HG03095 (cell line): ENCODE measurements around the gene ST6GALNAC2.
"Not testable (repeated sequence)": the region's sequence is repeated elsewhere in the genome, so short reads cannot be mapped to it uniquely, and the experiment has no call there.

Experiments used
- ATAC-seq: cut with Tn5 transposase; IDR thresholded peaks from one replicate; pipeline ENCODE4 v1.9.1; 2021; ENCODE audit warnings: moderate library complexity; ENCODE audit not compliant: unreplicated experiment

ST6GALNAC2 gene

DNA sequence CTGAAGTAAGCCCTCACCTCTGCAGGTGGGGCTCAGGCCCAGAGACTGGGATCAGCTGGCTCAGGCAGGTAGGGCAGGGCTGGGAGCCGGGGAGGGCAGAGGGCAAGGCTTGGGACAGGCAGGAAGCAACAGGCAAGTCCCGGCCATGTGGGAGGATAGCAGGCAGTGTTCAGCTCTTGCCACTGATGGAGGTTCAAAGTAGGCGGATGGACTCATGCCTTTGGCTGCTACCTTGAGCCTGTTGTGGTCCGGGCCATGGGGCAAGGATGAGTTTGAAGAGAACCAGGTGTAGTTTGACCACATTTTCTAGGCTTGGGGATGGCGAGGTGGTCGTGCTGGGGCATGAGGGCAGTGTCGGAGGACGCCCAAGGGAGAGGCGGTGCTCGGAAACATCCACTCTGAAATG lies 43.1 kb downstream of the ST6GALNAC2 start:
- ATAC-seq = no peak

GRCh38 chr17:76541739-76542454 lies 43.8 kb downstream of the ST6GALNAC2 start:
- no peak for ATAC-seq

- ATAC-seq = no peak
These were observed 45.0 kb downstream of the ST6GALNAC2 start for GRCh38 chr17:76540381-76541300.

GRCh38 chr17:76539631-76540271 lies 45.9 kb downstream of the ST6GALNAC2 start, which contains the start of gene PRCD:
TSS of gene PRCD (plus strand) at chr17:76540044. CDS start at chr17:76540142, 98 bp downstream.
- ATAC-seq = no peak

- no peak for ATAC-seq
These were observed 46.6 kb downstream of the ST6GALNAC2 start for GRCh38 chr17:76538941-76539570.

- ATAC-seq = no peak
These were observed 47.3 kb downstream of the ST6GALNAC2 start for GRCh38 chr17:76538281-76538931.

DNA sequence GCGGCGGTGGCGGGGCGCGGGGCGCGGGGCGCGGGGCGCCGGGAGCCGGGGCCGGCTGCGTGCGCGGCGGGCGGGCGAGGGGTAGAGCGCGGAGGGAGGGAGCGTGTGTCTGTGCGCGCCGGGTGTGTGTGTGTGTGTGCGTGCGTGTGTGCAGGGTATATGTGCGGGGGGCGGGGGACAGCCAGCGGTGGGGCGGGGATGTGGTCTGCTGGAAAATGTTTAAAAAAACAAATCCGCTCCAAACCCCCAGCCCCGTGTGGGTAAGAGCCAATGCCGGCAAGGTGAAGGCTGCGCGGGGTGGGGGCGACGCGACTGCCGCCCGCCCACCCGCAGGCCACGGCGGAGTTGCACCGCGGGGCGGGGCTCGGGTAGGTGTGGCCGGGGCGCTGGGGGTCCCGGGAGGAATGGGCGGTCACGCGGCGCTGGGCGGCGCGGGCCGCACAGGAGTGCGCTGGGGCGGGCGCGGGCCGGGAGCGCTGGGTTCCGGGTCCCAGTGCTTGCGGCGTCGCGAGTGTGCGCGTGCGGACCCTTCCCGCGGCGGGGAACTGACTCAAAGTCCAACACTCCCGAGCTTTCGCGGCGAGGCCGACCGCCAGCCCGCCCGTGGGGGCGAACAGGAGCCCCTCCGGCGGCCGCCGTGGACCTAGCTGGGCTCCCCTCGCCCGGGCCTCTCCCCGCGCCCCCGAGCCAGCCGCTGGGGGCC lies 47.9 kb downstream of the ST6GALNAC2 start, which contains the start of gene CYGB:
TSS of gene CYGB (minus strand) at position 132 of the 703 bp plus-strand sequence. CDS start 167 bp downstream, outside the sequence.
- no peak for ATAC-seq

DNA sequence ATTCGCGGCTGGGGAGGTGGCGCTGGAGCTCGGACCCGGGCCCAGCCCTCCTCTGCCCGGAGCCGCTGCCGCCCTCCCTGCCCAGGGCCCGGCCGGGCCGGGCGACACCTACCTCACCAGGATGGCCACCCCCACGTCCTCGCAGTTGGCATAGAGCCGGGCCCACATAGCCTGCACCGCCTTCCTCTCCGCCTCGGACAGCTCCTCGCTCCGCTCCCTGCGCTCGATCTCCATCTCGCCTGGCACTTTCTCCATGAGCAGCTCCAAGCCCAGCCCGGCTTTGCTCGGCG lies 48.4 kb downstream of the ST6GALNAC2 start:
- no peak for ATAC-seq

DNA sequence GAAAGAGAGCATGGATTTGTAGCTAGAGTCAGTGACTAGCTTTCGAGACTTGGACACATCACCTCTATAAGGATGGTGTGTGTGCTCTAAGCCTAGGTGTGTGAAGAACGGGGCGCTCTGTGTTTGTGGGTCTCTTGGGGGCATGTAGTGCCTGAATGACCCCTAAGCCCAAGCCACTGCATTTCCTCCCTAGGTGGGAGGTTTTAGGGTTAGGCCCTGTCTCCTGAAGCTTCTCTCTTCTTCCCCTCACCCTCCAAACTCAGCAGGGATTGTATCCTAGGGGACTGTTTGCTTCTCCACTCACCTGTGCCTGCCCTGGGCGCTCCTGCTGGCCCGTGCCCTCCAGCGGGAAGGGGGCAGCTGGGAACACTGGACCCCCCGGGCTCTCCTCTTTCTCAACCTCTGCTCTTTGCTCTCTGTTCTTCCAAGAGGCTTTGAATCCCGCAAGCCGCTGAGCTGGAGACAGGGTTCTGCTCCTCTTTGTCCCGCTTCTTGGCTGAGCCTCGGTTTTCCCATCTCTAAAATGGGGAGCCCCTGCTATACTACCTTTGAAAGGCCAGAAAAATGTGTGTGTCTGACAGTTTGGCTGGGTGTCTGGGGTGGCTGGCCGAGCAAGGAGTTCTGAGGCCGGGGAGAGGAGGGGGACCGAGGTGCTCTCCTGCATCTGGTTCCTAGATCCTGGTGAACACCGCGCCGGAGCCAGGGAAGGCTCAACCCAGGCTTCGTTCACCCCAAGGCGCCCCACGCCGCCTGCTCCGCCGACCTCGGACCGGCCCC lies 49.0 kb downstream of the ST6GALNAC2 start:
- no peak for ATAC-seq

DNA sequence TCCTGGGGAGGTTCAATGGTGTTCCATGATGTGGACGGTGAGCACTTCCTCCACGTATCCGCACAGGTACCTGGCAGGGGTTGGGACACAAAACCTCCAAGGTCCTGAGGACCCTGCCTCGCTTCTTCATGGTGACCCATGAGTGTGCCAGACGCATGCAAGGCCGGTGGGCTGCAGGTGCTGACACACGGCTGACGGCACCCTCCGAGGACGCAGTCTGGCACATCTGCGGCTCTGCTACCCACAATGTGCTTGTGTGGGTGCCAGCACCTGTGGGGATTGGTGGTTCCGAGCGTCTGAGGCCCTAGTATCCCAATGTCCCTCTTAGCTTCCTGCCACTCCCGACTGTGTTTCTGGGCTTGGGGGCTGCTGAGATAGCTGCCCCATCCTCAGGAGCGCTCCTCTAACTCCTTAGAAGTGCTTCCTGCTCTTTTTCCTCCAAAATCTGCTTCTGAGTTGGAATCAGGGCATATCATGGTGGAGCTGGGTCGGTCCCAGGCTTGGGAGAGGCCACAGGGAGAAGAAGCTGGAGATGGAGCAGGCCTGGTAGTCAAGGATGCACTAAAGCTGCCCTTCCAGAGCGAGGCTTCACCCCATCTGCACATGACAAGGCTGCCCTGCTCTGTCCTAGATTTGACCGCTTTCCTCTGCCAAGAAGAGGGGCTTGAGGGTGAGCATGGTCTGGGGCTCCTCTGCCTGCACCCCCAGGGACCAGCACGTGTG lies 49.7 kb downstream of the ST6GALNAC2 start:
- no peak for ATAC-seq

- no peak for ATAC-seq
These were observed 50.6 kb downstream of the ST6GALNAC2 start for GRCh38 chr17:76534831-76535732.

- ATAC-seq = not testable (repeated sequence)
These were observed 51.9 kb downstream of the ST6GALNAC2 start for GRCh38 chr17:76533640-76534359.

DNA sequence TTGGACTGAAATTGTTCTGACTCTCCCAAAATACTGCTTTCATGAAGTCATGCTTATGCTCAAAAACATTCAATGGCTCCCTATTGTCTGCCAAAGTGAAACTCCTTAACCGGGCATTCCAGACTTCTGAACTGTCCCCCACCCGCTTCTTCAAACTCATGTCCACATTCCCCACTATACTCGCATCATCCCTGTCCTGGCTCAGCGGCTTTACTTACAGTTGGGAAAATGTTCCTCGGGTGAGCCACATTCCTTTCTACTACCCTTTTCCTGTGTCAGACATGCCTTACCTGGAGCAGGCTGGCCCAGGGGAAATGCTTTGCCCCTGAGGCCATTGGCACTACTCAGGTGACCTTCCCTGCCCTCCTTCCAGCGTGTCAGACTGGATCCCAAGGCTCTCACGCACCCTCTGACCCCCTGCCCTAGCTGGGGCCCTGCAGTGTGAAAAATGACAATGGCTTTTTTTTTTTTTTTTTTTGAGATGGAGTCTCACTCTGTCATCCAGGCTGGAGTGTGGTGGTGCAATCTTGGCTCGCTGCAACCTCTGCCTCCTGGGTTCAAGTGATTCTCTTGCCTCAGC lies 53.5 kb downstream of the ST6GALNAC2 start:
- no peak for ATAC-seq

GRCh38 chr17:76531486-76532038 lies 54.1 kb downstream of the ST6GALNAC2 start:
- ATAC-seq = no peak

- ATAC-seq = no peak
These were observed 54.7 kb downstream of the ST6GALNAC2 start for GRCh38 chr17:76530811-76531485.
